NK-92 (cell line): Measurements from ENCODE around the gene GALNT2.

ENCODE experiments used
- DNase-seq: peaks from one replicate; lab custom pipeline; 2025; ENCODE audit not compliant: unreplicated experiment; lab: John Stamatoyannopoulos, UW

GALNT2 gene

GRCh38 chr1:230066466-230067404 lies at the start of gene GALNT2:
TSS of gene GALNT2 (plus strand) at chr1:230067238. CDS start at chr1:230067281, 43 bp downstream.
- DNase-seq, result peak; percentile 32

- no peak for DNase-seq
Measured at GRCh38 chr1:230020451-230020850, 46.6 kb upstream of the GALNT2 start.

GRCh38 chr1:230022666-230023380 lies 44.2 kb upstream of the GALNT2 start:
- no peak for DNase-seq

GRCh38 chr1:230025686-230026085 lies 41.4 kb upstream of the GALNT2 start:
- DNase-seq, result no peak

GRCh38 chr1:230026139-230026538 lies 40.9 kb upstream of the GALNT2 start:
- DNase-seq, result no peak

- no peak for DNase-seq
Measured at GRCh38 chr1:230026572-230026971, 40.5 kb upstream of the GALNT2 start.

- DNase-seq, result no peak
Measured at GRCh38 chr1:230028602-230029223, 38.3 kb upstream of the GALNT2 start.

- no peak for DNase-seq
Measured at GRCh38 chr1:230029244-230029941, 37.6 kb upstream of the GALNT2 start.

- DNase-seq, result no peak
Measured at GRCh38 chr1:230030122-230030821, 36.8 kb upstream of the GALNT2 start.

- no peak for DNase-seq
Measured at GRCh38 chr1:230031131-230031530, 35.9 kb upstream of the GALNT2 start.

GRCh38 chr1:230032516-230033281 lies 34.3 kb upstream of the GALNT2 start:
- no peak for DNase-seq

GRCh38 chr1:230037261-230037660 lies 29.8 kb upstream of the GALNT2 start:
- no peak for DNase-seq

GRCh38 chr1:230040440-230040839 lies 26.6 kb upstream of the GALNT2 start:
- no peak for DNase-seq

- DNase-seq, result no peak
Measured at GRCh38 chr1:230043081-230043480, 24.0 kb upstream of the GALNT2 start.

GRCh38 chr1:230044729-230045128 lies 22.3 kb upstream of the GALNT2 start:
- DNase-seq, result no peak

- no peak for DNase-seq
Measured at GRCh38 chr1:230047114-230047865, 19.7 kb upstream of the GALNT2 start.

- no peak for DNase-seq
Measured at GRCh38 chr1:230048322-230048721, 18.7 kb upstream of the GALNT2 start.

GRCh38 chr1:230048922-230049321 lies 18.1 kb upstream of the GALNT2 start:
- DNase-seq, result no peak

- DNase-seq, result no peak
Measured at GRCh38 chr1:230049731-230050130, 17.3 kb upstream of the GALNT2 start.
